NCI-H2081 treated with DMSO at 0.1 percent for 48 hours (cell line): Measurements from ENCODE around the gene CALU.

ENCODE experiments used
- DNase-seq: peaks from one replicate; lab custom pipeline; 2025; lab: John Stamatoyannopoulos, UW

The CALU gene

GRCh38 chr7:128739048-128739962 lies at the start of gene CALU:
Gene CALU, plus strand, starts transcription at chr7:128739359. Its CDS starts 9,225 bp downstream, at chr7:128748584.
- peak; percentile 91 for DNase-seq

- no peak for DNase-seq
Measured at GRCh38 chr7:128691227-128691626, 47.9 kb upstream of the CALU start.

GRCh38 chr7:128692623-128693270 lies 46.4 kb upstream of the CALU start:
- DNase-seq = no peak

GRCh38 chr7:128693373-128694015 lies 45.7 kb upstream of the CALU start:
- no peak for DNase-seq

GRCh38 chr7:128694738-128695137 lies 44.4 kb upstream of the CALU start:
- no peak for DNase-seq

GRCh38 chr7:128697302-128697905 lies 41.8 kb upstream of the CALU start:
- DNase-seq = no peak

GRCh38 chr7:128699196-128699712 lies 39.9 kb upstream of the CALU start:
- no peak for DNase-seq

GRCh38 chr7:128699895-128700294 lies 39.3 kb upstream of the CALU start:
- no peak for DNase-seq

- no peak for DNase-seq
Measured at GRCh38 chr7:128701062-128701785, 37.9 kb upstream of the CALU start.

- DNase-seq = no peak
Measured at GRCh38 chr7:128703609-128704241, 35.4 kb upstream of the CALU start.

GRCh38 chr7:128705891-128706333 lies 33.2 kb upstream of the CALU start:
- no peak for DNase-seq

- DNase-seq = no peak
Measured at GRCh38 chr7:128707752-128708151, 31.4 kb upstream of the CALU start.

GRCh38 chr7:128708235-128708634 lies 30.9 kb upstream of the CALU start:
- DNase-seq = no peak

- no peak for DNase-seq
Measured at GRCh38 chr7:128708824-128709223, 30.3 kb upstream of the CALU start.

- no peak for DNase-seq
Measured at GRCh38 chr7:128710481-128710880, 28.7 kb upstream of the CALU start.

GRCh38 chr7:128713794-128714193 lies 25.4 kb upstream of the CALU start:
- no peak for DNase-seq

GRCh38 chr7:128714701-128715495 lies 24.3 kb upstream of the CALU start:
- DNase-seq = no peak

GRCh38 chr7:128718967-128719642 lies 20.1 kb upstream of the CALU start:
- DNase-seq = no peak

- no peak for DNase-seq
Measured at GRCh38 chr7:128721376-128721775, 17.8 kb upstream of the CALU start.
